ENCODE measurements around the gene MEST. TPM values are rescaled to one million over a fixed set of nuclear protein-coding genes. Genes with fewer than 3 reads are reported as not detected.
"Not testable (repeated sequence)": the region's sequence is repeated elsewhere in the genome, so short reads cannot be mapped to it uniquely, and the experiment has no call there.

The MEST gene
- total RNA-seq, 4 donors from 2014 or later: 7.5 to 17.5 (median 12.4) TPM

GRCh38 chr7:130513447-130513846, 21.6 kb downstream of the MEST start:
- Histone ChIP-seq H3K27me3 (no peaks in the 10 kb centered on the region), H3K9me3 (no peaks in the 10 kb centered on the region), H3K36me3 (peaks cover 4% of the 10 kb centered on the region), H3K4me3 (no peak overlapping the region), H3K4me1 (no peaks in the 10 kb centered on the region), H3K27ac (no peak overlapping the region)
- DNase-seq (ENCODE audit: low spot score in 2 of 2): no peak
- TF ChIP-seq EP300 (IDR thresholded peaks at IDR 0.05): no peak
- no peak for TF ChIP-seq CTCF (IDR thresholded peaks at IDR 0.05)
- TF ChIP-seq POLR2A (IDR thresholded peaks at IDR 0.05): no peak
- TF ChIP-seq POLR2AphosphoS5 (IDR thresholded peaks at IDR 0.05): no peak
- 90% methylated on average over 1 of the region's 1 CpG for WGBS

- Histone ChIP-seq H3K36me3 (peaks cover 4% of the 10 kb centered on the region), H3K9me3 (no peaks in the 10 kb centered on the region), H3K27me3 (no peaks in the 10 kb centered on the region), H3K27ac (no peak overlapping the region), H3K4me3 (no peak overlapping the region), H3K4me1 (no peaks in the 10 kb centered on the region)
- no peak for DNase-seq (ENCODE audit: low spot score in 2 of 2)
- TF ChIP-seq POLR2AphosphoS5 (IDR thresholded peaks at IDR 0.05) (no peak), POLR2A (IDR thresholded peaks at IDR 0.05) (no peak), EP300 (IDR thresholded peaks at IDR 0.05) (no peak), CTCF (IDR thresholded peaks at IDR 0.05) (no peak)
- WGBS: 73% methylated on average over 3 of the region's 3 CpGs
These were observed 23.6 kb downstream of the MEST start for GRCh38 chr7:130515315-130516040.

GRCh38 chr7:130521258-130521951, 29.5 kb downstream of the MEST start:
- Histone ChIP-seq H3K36me3 (peaks cover 15% of the 10 kb centered on the region), H3K27ac (no peak overlapping the region), H3K9me3 (no peaks in the 10 kb centered on the region), H3K4me3 (no peak overlapping the region), H3K4me1 (no peaks in the 10 kb centered on the region), H3K27me3 (no peaks in the 10 kb centered on the region)
- TF ChIP-seq POLR2A (IDR thresholded peaks at IDR 0.05) (no peak), EP300 (IDR thresholded peaks at IDR 0.05) (no peak), CTCF (IDR thresholded peaks at IDR 0.05) (no peak), POLR2AphosphoS5 (IDR thresholded peaks at IDR 0.05) (no peak)
- 90% methylated on average over 4 of the region's 4 CpGs for WGBS
- no peak for DNase-seq (ENCODE audit: low spot score in 2 of 2)

- not testable (repeated sequence) for H3K9me3 ChIP-seq; H3K4me3 ChIP-seq; H3K27ac ChIP-seq; DNase-seq (ENCODE audit: low spot score in 2 of 2); H3K27me3 ChIP-seq; H3K4me1 ChIP-seq
- 92% methylated on average over 17 of the region's 17 CpGs for WGBS
- peaks cover 15% of the 10 kb centered on the region for H3K36me3 ChIP-seq
These were observed 31.7 kb downstream of the MEST start for GRCh38 chr7:130523519-130524125.

GRCh38 chr7:130524628-130525027, 32.7 kb downstream of the MEST start:
- Histone ChIP-seq H3K9me3 (no peaks in the 10 kb centered on the region), H3K27me3 (no peaks in the 10 kb centered on the region), H3K4me1 (no peaks in the 10 kb centered on the region), H3K4me3 (no peak overlapping the region), H3K36me3 (peaks cover 19% of the 10 kb centered on the region), H3K27ac (no peak overlapping the region)
- TF ChIP-seq CTCF (IDR thresholded peaks at IDR 0.05) (no peak), POLR2AphosphoS5 (IDR thresholded peaks at IDR 0.05) (no peak), EP300 (IDR thresholded peaks at IDR 0.05) (no peak), POLR2A (IDR thresholded peaks at IDR 0.05) (no peak)
- no peak for DNase-seq (ENCODE audit: low spot score in 2 of 2)
- WGBS: 95% methylated on average over 5 of the region's 5 CpGs

GRCh38 chr7:130527752-130528355, 36.0 kb downstream of the MEST start:
- not testable (repeated sequence) for H3K27me3 ChIP-seq, H3K9me3 ChIP-seq
- 91% methylated on average over 17 of the region's 17 CpGs for WGBS

More at GRCh38 chr7:130527752-130528355, 36.0 kb downstream of the MEST start:
- H3K27ac ChIP-seq; H3K4me1 ChIP-seq; DNase-seq (ENCODE audit: low spot score in 2 of 2); H3K4me3 ChIP-seq: not testable (repeated sequence)
- peaks cover 37% of the 10 kb centered on the region for H3K36me3 ChIP-seq
